A549 (cell line): Measurements from ENCODE around the gene ABCA2. TPM values are rescaled to one million over a fixed set of nuclear protein-coding genes. Genes with fewer than 3 reads are reported as not detected.

ENCODE experiments used
- ATAC-seq, 2 experiments: fragments of 200-7000 bp in 1 of 2; fragments of >200 bp in 1 of 2; cut with Nextera tagmentation in 1 of 2; cut with Tn5 transposase in 1 of 2; 3 replicates each; pipeline versions ENCODE4 v1.8.0 to v1.9.1; 2018 to 2020; ENCODE audit warnings: mild to moderate bottlenecking in 1 of 2, moderate library complexity in 1 of 2
- CTCF ChIA-PET: fragments of 300-600 bp; sonication (Branson Sonifier 250); formaldehyde crosslinking; extraction: SDS; loops from one replicate; lab custom pipeline; 2021; ENCODE audit warnings: antibody characterized with exemption, inconsistent platforms; lab: Yijun Ruan, JAX
- POLR2A ChIA-PET: fragments of 350-600 bp; formaldehyde crosslinking; extraction: SDS; loops from one replicate; lab custom pipeline; 2021; ENCODE audit warnings: antibody characterized with exemption, inconsistent platforms; lab: Yijun Ruan, JAX
- DNase-seq, 2 experiments: peaks; one replicate each; pipeline versions ENCODE4 v3.0.0 to v3.0.0-alpha.2; 2011 to 2016; ENCODE audit warnings: low read depth in 1 of 2, low spot score in 1 of 2
- FAIRE-seq: peaks from 2 replicates; lab custom pipeline; 2011; peaks lifted over from hg19 to GRCh38; lab: Jason Lieb, UNC
- H3K27ac ChIP-seq, 2 experiments: fragments of >200 bp; sonication (Bioruptor Twin); formaldehyde crosslinking; 3 replicates each; pipeline ENCODE4 v1.5.1; 2016 to 2017
- H3K4me1 ChIP-seq: fragments of >200 bp; sonication (Bioruptor Twin); formaldehyde crosslinking; 3 replicates; pipeline ENCODE4 v1.6.1; 2016
- H3K4me2 ChIP-seq: fragments of >200 bp; sonication (Bioruptor Twin); formaldehyde crosslinking; 3 replicates; pipeline ENCODE4 v1.6.1; 2016
- H3K4me3 ChIP-seq: fragments of >200 bp; sonication (Bioruptor Twin); formaldehyde crosslinking; 3 replicates; pipeline ENCODE4 v1.5.1; 2016
- H3K9me3 ChIP-seq: fragments of >200 bp; sonication (Bioruptor Twin); formaldehyde crosslinking; 3 replicates; pipeline ENCODE4 v1.6.1; 2016
- CHD4 ChIP-seq: fragments of 200-600 bp; sonication (generic); IDR thresholded peaks from 2 replicates; pipeline ENCODE4 v1.6.1; 2016; ENCODE audit warnings: antibody characterized with exemption, mild to moderate bottlenecking, borderline replicate concordance
- EHF ChIP-seq: fragments of 250-450 bp; sonication (Bioruptor Pico); IDR thresholded peaks from 2 replicates; pipeline ENCODE4 v1.5.0; 2020; ENCODE audit warnings: mild to moderate bottlenecking
- GATA3 ChIP-seq: IDR thresholded peaks from 2 replicates; pipeline ENCODE4 v1.6.1; 2012; ENCODE audit warnings: borderline replicate concordance
- HOXA7 ChIP-seq: fragments of 250-450 bp; sonication (Bioruptor Pico); IDR thresholded peaks from 2 replicates; pipeline ENCODE4 v1.5.0; 2020; ENCODE audit warnings: mild to moderate bottlenecking, moderate library complexity
- JUN ChIP-seq, 2 experiments: fragments of >200 bp; sonication (Bioruptor Twin); formaldehyde crosslinking; IDR thresholded peaks; 2 replicates in 1 of 2; 3 replicates in 1 of 2; pipeline ENCODE4 v1.6.1; 2016 to 2017
- JUNB ChIP-seq: fragments of >200 bp; sonication (Bioruptor Twin); formaldehyde crosslinking; IDR thresholded peaks from 2 replicates; pipeline ENCODE4 v1.6.1; 2016
- KDM1A ChIP-seq: fragments of 200-600 bp; sonication (generic); IDR thresholded peaks from 2 replicates; pipeline ENCODE4 v1.6.1; 2016; ENCODE audit warnings: low read depth, mild to moderate bottlenecking
- PHF8 ChIP-seq: fragments of 200-600 bp; sonication (generic); IDR thresholded peaks from 2 replicates; pipeline ENCODE4 v1.6.1; 2016; ENCODE audit warnings: low read depth, mild to moderate bottlenecking, antibody characterized with exemption, moderate library complexity, borderline replicate concordance
- POLR2A ChIP-seq: IDR thresholded peaks from 2 replicates; pipeline ENCODE4 v1.6.1; 2012; ENCODE audit warnings: mild to moderate bottlenecking, low read length
- POLR2AphosphoS2 ChIP-seq: conservative IDR thresholded peaks from 2 replicates; pipeline ENCODE4 v1.6.1; 2012; ENCODE audit warnings: low read length, improper control_type of control experiment, inconsistent platforms
- RARB ChIP-seq: fragments of 250-450 bp; sonication (Bioruptor Pico); IDR thresholded peaks from 2 replicates; pipeline ENCODE4 v1.8.0; 2021; ENCODE audit warnings: mild to moderate bottlenecking, moderate library complexity
- RFX5 ChIP-seq: fragments of 450-650 bp; IDR thresholded peaks from 2 replicates; pipeline ENCODE4 v1.7.1; 2014; ENCODE audit warnings: antibody characterized with exemption, mild to moderate bottlenecking, moderate library complexity
- ZC3H11A ChIP-seq: fragments of 450-650 bp; IDR thresholded peaks from 2 replicates; pipeline ENCODE4 v1.6.1; 2014; ENCODE audit warnings: antibody characterized with exemption, mild to moderate bottlenecking
- WGBS: methylation state at CpG from one replicate; pipeline ENCODE4 v1.1.6; 2017; ENCODE audit errors: missing lambda C conversion rate; 5-methylcytosine and 5-hydroxymethylcytosine counted together
- polyA plus RNA-seq, 4 experiments: library from polyadenylated mRNA; depleted of rRNA in 3 of 4; stranded (reverse); fragments of >200 nt; fragmentation: RNase III in 1 of 4; extraction: RNeasy Plus Mini Kit Qiagen cat#74134 plus additional on column Dnase treatment in 1 of 4; gene quantifications; 2 replicates in 3 of 4; 3 replicates in 1 of 4; pipeline ENCODE4 v1.2.3, GENCODE V29; 2011 to 2017
- TF ChIP-seq, protein P1 (sequence below): IDR thresholded peaks from 2 replicates; pipeline ENCODE4 v1.6.1; 2012
- TF ChIP-seq, protein P2 (sequence below): IDR thresholded peaks from 2 replicates; pipeline ENCODE4 v1.6.1; 2012; ENCODE audit warnings: low read depth, borderline replicate concordance
- TF ChIP-seq, protein P3 (sequence below): fragments of >200 bp; sonication (Bioruptor Twin); formaldehyde crosslinking; IDR thresholded peaks from 2 replicates; pipeline ENCODE4 v1.6.1; 2016
- TF ChIP-seq, protein P4 (sequence below): fragments of >200 bp; sonication (Bioruptor Twin); formaldehyde crosslinking; IDR thresholded peaks from 3 replicates; pipeline ENCODE4 v1.6.1; 2016
- TF ChIP-seq, protein P5 (sequence below): fragments of >200 bp; sonication (Bioruptor Twin); formaldehyde crosslinking; IDR thresholded peaks from 3 replicates; pipeline ENCODE4 v1.5.1; 2016
- TF ChIP-seq, protein P6 (sequence below): IDR thresholded peaks from 2 replicates; pipeline ENCODE4 v1.6.1; 2012

ABCA2 gene
- polyA plus RNA-seq, 2 of the 4 experiments (the other 2 are of a cell fraction): 8.3 to 24.7 TPM

DNA sequence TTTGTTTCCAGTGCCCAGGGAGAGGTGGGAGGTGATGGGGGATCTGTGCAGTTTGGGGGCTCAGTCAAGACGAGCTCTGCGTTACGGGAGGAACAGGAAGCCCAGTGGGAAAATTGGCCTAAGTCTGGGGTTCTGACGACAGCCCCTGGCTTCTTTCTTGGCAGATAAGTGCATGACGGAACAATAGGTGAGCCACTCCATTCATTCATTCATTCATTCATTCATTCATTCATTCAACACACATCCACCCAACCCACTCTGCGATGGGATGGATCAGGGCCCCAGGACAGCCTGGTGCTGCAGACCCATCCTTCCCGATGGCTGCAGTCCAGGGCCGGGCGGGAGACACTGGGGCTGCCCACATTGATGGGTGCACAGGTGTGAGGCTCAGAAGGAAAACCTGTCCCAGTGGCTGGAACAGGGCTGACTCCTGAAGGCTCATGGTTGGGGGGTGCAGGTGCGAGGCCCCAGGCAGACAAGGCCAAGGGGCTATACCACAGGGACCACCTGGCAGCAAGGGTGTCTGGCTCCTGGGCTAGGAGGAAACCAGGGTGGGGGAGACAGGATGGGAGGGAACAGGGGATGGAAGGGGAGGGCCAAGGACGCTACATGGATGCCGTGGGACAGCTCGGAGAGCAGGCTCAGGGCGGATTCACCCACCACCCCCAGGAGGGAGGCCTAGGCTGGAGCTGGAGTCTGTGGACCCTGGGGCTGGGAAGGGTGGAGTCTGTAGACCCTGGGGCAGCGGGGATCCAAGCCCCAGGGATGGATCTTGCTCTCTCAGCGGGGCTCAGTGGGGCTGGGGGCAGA lies 47.2 kb downstream of the ABCA2 start:
- 89% methylated on average over 16 of the region's 16 CpGs for WGBS
- no peak overlapping the region for H3K4me3 ChIP-seq
- ATAC-seq (no peak), DNase-seq (no peak), FAIRE-seq (no peak)
- no peak overlapping the region for H3K27ac ChIP-seq
- peaks cover 6% of the 10 kb centered on the region; the same call in 1 of the 3 replicates for H3K4me1 ChIP-seq
- TF ChIP-seq CHD4: no peak
- TF ChIP-seq GATA3: no peak
- no peak for TF ChIP-seq HOXA7 (CRISPR knock-in tag)
- TF ChIP-seq JUN (IDR thresholded peaks at IDR 0.05): no peak
- TF ChIP-seq EHF (CRISPR knock-in tag): no peak
- TF ChIP-seq, protein P1, sequence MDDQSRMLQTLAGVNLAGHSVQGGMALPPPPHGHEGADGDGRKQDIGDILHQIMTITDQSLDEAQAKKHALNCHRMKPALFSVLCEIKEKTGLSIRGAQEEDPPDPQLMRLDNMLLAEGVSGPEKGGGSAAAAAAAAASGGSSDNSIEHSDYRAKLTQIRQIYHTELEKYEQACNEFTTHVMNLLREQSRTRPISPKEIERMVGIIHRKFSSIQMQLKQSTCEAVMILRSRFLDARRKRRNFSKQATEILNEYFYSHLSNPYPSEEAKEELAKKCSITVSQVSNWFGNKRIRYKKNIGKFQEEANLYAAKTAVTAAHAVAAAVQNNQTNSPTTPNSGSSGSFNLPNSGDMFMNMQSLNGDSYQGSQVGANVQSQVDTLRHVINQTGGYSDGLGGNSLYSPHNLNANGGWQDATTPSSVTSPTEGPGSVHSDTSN: no peak
- no peak for TF ChIP-seq POLR2AphosphoS2
- TF ChIP-seq JUNB: no peak
- TF ChIP-seq, protein P2, sequence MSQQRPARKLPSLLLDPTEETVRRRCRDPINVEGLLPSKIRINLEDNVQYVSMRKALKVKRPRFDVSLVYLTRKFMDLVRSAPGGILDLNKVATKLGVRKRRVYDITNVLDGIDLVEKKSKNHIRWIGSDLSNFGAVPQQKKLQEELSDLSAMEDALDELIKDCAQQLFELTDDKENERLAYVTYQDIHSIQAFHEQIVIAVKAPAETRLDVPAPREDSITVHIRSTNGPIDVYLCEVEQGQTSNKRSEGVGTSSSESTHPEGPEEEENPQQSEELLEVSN: no peak
- no peak for TF ChIP-seq KDM1A
- TF ChIP-seq RARB: no peak
- no peaks in the 10 kb centered on the region for H3K9me3 ChIP-seq
- POLR2A ChIA-PET: interaction anchor here (2.1 kb wide), 1 partner anchor 11 kb away, joined by 7 read pairs; the partner anchor contains the start of gene PAXX
- H3K4me2 ChIP-seq: no peak overlapping the region
- CTCF ChIA-PET: interaction anchor here (0.8 to 1.7 kb wide), 5 partner anchors 8 to 48 kb away, joined by 3 to 6 read pairs (median 4); partner anchors contain the start of gene ABCA2

DNA sequence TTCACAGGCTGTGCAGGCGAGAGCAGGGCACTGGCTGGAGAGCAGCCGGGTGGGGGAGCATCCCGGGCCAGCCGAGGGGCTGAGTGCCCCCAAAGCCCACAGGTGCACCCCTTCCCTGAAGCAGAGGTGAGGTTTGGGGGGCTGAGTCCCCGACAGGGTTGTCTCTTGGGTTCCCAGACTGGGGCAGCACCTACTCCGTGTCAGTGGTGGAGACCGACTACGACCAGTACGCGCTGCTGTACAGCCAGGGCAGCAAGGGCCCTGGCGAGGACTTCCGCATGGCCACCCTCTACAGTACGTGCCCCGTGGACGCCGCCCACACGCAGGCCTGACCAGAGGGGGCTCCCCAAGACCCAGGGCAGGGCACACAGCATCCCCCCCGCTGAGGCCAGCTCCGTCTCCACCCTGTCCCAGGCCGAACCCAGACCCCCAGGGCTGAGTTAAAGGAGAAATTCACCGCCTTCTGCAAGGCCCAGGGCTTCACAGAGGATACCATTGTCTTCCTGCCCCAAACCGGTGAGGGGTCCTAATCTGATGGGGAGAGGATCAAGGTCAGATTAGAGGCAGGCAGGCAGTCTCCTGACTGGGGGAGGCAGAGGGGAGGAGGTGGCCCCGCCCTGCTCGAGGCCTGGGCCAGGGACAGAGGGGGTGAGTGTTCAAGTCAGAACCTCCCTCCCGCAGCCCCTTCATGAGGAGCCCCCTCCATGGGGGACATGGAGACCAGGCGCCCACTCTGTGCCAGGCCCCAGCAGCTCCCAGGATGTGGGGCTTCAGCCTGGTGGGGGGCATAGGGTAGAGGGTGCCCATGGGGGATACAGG lies 48.1 kb downstream of the ABCA2 start:
- no peak for FAIRE-seq
- TF ChIP-seq HOXA7 (CRISPR knock-in tag): no peak
- TF ChIP-seq POLR2AphosphoS2: no peak
- TF ChIP-seq, protein P3, sequence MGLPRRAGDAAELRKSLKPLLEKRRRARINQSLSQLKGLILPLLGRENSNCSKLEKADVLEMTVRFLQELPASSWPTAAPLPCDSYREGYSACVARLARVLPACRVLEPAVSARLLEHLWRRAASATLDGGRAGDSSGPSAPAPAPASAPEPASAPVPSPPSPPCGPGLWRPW: no peak
- TF ChIP-seq, protein P4, sequence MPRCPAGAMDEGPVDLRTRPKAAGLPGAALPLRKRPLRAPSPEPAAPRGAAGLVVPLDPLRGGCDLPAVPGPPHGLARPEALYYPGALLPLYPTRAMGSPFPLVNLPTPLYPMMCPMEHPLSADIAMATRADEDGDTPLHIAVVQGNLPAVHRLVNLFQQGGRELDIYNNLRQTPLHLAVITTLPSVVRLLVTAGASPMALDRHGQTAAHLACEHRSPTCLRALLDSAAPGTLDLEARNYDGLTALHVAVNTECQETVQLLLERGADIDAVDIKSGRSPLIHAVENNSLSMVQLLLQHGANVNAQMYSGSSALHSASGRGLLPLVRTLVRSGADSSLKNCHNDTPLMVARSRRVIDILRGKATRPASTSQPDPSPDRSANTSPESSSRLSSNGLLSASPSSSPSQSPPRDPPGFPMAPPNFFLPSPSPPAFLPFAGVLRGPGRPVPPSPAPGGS: no peak
- no peak for TF ChIP-seq ZC3H11A
- no peak for TF ChIP-seq PHF8
- no peak for TF ChIP-seq POLR2A
- TF ChIP-seq, protein P5, sequence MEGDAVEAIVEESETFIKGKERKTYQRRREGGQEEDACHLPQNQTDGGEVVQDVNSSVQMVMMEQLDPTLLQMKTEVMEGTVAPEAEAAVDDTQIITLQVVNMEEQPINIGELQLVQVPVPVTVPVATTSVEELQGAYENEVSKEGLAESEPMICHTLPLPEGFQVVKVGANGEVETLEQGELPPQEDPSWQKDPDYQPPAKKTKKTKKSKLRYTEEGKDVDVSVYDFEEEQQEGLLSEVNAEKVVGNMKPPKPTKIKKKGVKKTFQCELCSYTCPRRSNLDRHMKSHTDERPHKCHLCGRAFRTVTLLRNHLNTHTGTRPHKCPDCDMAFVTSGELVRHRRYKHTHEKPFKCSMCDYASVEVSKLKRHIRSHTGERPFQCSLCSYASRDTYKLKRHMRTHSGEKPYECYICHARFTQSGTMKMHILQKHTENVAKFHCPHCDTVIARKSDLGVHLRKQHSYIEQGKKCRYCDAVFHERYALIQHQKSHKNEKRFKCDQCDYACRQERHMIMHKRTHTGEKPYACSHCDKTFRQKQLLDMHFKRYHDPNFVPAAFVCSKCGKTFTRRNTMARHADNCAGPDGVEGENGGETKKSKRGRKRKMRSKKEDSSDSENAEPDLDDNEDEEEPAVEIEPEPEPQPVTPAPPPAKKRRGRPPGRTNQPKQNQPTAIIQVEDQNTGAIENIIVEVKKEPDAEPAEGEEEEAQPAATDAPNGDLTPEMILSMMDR: no peak
- TF ChIP-seq, protein P6, sequence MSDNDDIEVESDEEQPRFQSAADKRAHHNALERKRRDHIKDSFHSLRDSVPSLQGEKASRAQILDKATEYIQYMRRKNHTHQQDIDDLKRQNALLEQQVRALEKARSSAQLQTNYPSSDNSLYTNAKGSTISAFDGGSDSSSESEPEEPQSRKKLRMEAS: no peak
- TF ChIP-seq RFX5: no peak
- H3K4me3 ChIP-seq: no peak overlapping the region
- peaks cover 10% of the 10 kb centered on the region for H3K4me1 ChIP-seq
- DNase-seq: no peak
- H3K9me3 ChIP-seq: no peaks in the 10 kb centered on the region
- 90% methylated on average over 13 of the region's 26 CpGs for WGBS
- no peak for ATAC-seq
- no peak overlapping the region for H3K27ac ChIP-seq
- ChIA-PET POLR2A (interaction anchor here (2.1 kb wide), 1 partner anchor 12 kb away, joined by 7 read pairs; the partner anchor contains the start of gene PAXX), CTCF (interaction anchor here (0.8 to 1.7 kb wide), 4 partner anchors 9 to 49 kb away, joined by 3 to 6 read pairs (median 4); partner anchors contain the start of gene ABCA2)
- no peak overlapping the region for H3K4me2 ChIP-seq
